HepG2 (cell line): Measurements from ENCODE around the gene TGM5. TPM values are rescaled to one million over a fixed set of nuclear protein-coding genes. Genes with fewer than 3 reads are reported as not detected.
A peak's percentile ranks its signal among the peaks of the same experiment; 100 is the strongest.

Experiments used
- FOSL2 ChIP-seq: sonication (generic); formaldehyde crosslinking; IDR thresholded peaks from 2 replicates; pipeline ENCODE4 v1.4.0; 2020; ENCODE audit warnings: missing genetic modification reagents
- GABPB1 ChIP-seq: IDR thresholded peaks from 2 replicates; pipeline ENCODE4 v1.6.1; 2016; ENCODE audit warnings: mild to moderate bottlenecking, missing genetic modification reagents, moderate library complexity, missing compliant biosample characterization
- HMG20A ChIP-seq: IDR thresholded peaks from 2 replicates; pipeline ENCODE4 v1.6.1; 2016; ENCODE audit warnings: borderline replicate concordance
- MATR3 ChIP-seq: sonication (generic); formaldehyde crosslinking; IDR thresholded peaks from 2 replicates; pipeline ENCODE4 v1.4.0; 2020; ENCODE audit warnings: missing genetic modification reagents
- SAP130 ChIP-seq: IDR thresholded peaks from 2 replicates; pipeline ENCODE4 v1.6.1; 2016; ENCODE audit warnings: low read depth
- SOX13 ChIP-seq, 3 experiments: fragments of 450-650 bp in 1 of 3; sonication (generic) in 1 of 3; formaldehyde crosslinking in 1 of 3; IDR thresholded peaks in 2 of 3; conservative IDR thresholded peaks in 1 of 3; 2 replicates each; pipeline versions ENCODE4 v1.5.0 to v1.6.1; 2016 to 2020; ENCODE audit warnings: antibody characterized with exemption in 1 of 3, mild to moderate bottlenecking in 1 of 3, missing compliant biosample characterization in 1 of 3, missing genetic modification reagents in 1 of 3, moderate library complexity in 1 of 3
- SP4 ChIP-seq: sonication (generic); formaldehyde crosslinking; IDR thresholded peaks from 2 replicates; pipeline ENCODE4 v1.8.1; 2023; ENCODE audit warnings: mild to moderate bottlenecking, missing genetic modification reagents
- TBL1XR1 ChIP-seq: fragments of 150-350 bp; IDR thresholded peaks from 2 replicates; pipeline ENCODE4 v1.6.1; 2014; ENCODE audit warnings: borderline replicate concordance, low read length; ENCODE audit not compliant: partially characterized antibody
- ZKSCAN5 ChIP-seq: sonication (generic); formaldehyde crosslinking; IDR thresholded peaks from 2 replicates; pipeline ENCODE4 v1.5.1; 2020; ENCODE audit warnings: mild to moderate bottlenecking, missing genetic modification reagents
- ZNF160 ChIP-seq: sonication (generic); formaldehyde crosslinking; IDR thresholded peaks from 2 replicates; pipeline ENCODE4 v1.8.0; 2022; ENCODE audit warnings: mild to moderate bottlenecking, inconsistent platforms, missing genetic modification reagents
- ZNF331 ChIP-seq: sonication (generic); formaldehyde crosslinking; IDR thresholded peaks from 2 replicates; pipeline ENCODE4 v1.4.0; 2020; ENCODE audit warnings: missing genetic modification reagents
- ZNF792 ChIP-seq: IDR thresholded peaks from 2 replicates; pipeline ENCODE4 v1.6.1; 2016
- polyA plus RNA-seq, 8 experiments: library from polyadenylated mRNA; depleted of rRNA in 3 of 8; stranded (reverse) in 7 of 8; unstranded in 1 of 8; fragments of >200 nt; fragmentation: Illumina TruSeq in 4 of 8; extraction: Trizol in 4 of 8; gene quantifications; 2 replicates each; pipeline versions ENCODE4 v1.2.1 to v1.2.3, GENCODE V29; 2011 to 2016; ENCODE audit warnings: low read depth in 4 of 8, missing spikeins in 1 of 8, mixed read lengths in 1 of 8; ENCODE audit not compliant: insufficient read depth in 1 of 8
- total RNA-seq, 5 experiments: library from RNA; depleted of rRNA; stranded (reverse); fragments of >200 nt; fragmentation: Illumina TruSeq; extraction: Trizol; gene quantifications; 2 replicates each; pipeline ENCODE4 v1.2.3, GENCODE V29; 2016; ENCODE audit warnings: low read depth in 1 of 5
- TF ChIP-seq, protein P1 (sequence below): sonication (generic); formaldehyde crosslinking; IDR thresholded peaks from 2 replicates; pipeline ENCODE4 v1.9.0; 2022; ENCODE audit warnings: low read depth, missing genetic modification reagents
- TF ChIP-seq, protein P2 (sequence below): sonication (generic); formaldehyde crosslinking; IDR thresholded peaks from 2 replicates; pipeline ENCODE4 v1.4.0; 2020; ENCODE audit warnings: missing genetic modification reagents
- TF ChIP-seq, protein P3 (sequence below): IDR thresholded peaks from 2 replicates; pipeline ENCODE4 v1.6.1; 2016
- TF ChIP-seq, protein P4 (sequence below): sonication (generic); formaldehyde crosslinking; IDR thresholded peaks from 2 replicates; pipeline ENCODE4 v1.5.1; 2020; ENCODE audit warnings: mild to moderate bottlenecking, missing genetic modification reagents, borderline replicate concordance

Gene TGM5
- total and polyA plus RNA-seq, 2 of the 13 experiments (the other 11 are each of a cell fraction or from before 2014, with no cell fraction given): 0.18 to 0.65 TPM

DNA sequence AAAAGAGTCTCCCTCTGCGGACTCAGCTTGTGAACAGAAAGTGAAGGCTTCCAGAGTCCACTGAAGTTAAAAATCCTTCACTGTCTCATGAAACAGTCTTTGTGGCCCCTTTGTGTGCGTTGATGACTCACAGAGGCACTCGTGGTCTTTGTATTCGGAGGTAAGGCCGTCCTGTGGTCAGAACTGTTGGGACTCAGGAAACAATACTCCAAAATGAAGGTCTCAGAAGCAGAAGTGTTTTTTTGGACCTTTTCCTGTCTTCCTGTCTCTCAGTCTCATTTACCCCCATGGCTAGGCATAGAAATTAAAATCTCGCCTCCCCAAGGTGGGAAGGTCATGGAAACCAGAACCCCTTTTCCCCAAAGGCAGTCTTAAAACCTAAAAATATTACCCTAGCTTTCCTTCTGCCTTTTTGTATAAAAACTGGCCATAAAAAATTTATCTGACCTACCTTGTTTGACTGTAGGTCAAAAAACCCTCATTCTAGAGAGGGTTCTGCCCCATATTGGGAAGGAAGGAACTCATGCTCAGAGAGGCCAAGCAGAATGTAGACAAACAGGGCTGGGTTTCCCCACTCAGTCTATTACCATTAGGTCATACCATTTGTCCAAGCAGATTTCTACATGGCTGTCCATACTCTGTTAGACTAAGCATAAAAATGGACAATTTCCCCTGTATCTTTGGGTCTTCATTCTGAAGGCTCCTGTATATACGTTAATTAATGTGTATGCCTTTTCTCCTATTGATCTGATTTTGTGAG is 26.8 kb downstream of the TGM5 start (continued):
- TF ChIP-seq, protein P1, sequence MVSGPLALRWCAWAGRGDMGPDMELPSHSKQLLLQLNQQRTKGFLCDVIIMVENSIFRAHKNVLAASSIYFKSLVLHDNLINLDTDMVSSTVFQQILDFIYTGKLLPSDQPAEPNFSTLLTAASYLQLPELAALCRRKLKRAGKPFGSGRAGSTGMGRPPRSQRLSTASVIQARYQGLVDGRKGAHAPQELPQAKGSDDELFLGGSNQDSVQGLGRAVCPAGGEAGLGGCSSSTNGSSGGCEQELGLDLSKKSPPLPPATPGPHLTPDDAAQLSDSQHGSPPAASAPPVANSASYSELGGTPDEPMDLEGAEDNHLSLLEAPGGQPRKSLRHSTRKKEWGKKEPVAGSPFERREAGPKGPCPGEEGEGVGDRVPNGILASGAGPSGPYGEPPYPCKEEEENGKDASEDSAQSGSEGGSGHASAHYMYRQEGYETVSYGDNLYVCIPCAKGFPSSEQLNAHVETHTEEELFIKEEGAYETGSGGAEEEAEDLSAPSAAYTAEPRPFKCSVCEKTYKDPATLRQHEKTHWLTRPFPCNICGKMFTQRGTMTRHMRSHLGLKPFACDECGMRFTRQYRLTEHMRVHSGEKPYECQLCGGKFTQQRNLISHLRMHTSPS (CRISPR knock-in tag): no peak
- TF ChIP-seq, protein P2, sequence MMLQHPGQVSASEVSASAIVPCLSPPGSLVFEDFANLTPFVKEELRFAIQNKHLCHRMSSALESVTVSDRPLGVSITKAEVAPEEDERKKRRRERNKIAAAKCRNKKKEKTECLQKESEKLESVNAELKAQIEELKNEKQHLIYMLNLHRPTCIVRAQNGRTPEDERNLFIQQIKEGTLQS (CRISPR knock-in tag): peak; percentile 53; the same call in 1 of the 2 replicates
- TF ChIP-seq, protein P3, sequence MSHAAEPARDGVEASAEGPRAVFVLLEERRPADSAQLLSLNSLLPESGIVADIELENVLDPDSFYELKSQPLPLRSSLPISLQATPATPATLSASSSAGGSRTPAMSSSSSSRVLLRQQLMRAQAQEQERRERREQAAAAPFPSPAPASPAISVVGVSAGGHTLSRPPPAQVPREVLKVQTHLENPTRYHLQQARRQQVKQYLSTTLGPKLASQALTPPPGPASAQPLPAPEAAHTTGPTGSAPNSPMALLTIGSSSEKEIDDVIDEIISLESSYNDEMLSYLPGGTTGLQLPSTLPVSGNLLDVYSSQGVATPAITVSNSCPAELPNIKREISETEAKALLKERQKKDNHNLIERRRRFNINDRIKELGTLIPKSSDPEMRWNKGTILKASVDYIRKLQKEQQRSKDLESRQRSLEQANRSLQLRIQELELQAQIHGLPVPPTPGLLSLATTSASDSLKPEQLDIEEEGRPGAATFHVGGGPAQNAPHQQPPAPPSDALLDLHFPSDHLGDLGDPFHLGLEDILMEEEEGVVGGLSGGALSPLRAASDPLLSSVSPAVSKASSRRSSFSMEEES (CRISPR knock-in tag): peak; percentile 72
- TF ChIP-seq GABPB1 (CRISPR knock-in tag) (no peak), FOSL2 (CRISPR knock-in tag) (peak; percentile 96), ZKSCAN5 (no peak), TBL1XR1 (no peak), SAP130 (CRISPR knock-in tag) (peak; percentile 46; the same call in 1 of the 2 replicates), SP4 (CRISPR knock-in tag) (no peak), SOX13 (IDR thresholded peaks at IDR 0.05) (0 out of 2 replicates have a peak, but pooled peaks have one; percentile 27), SOX13 (CRISPR knock-in tag; conservative IDR thresholded peaks at IDR 0.05 in 1 of 2, IDR thresholded peaks at IDR 0.05 in 1 of 2) (peak in 1 of 2 experiments; percentile 66; a peak in 1 of 4 replicates), ZNF331 (no peak), ZNF792 (CRISPR knock-in tag) (peak; percentile 52; the same call in 1 of the 2 replicates), ZNF160 (CRISPR knock-in tag) (no peak), MATR3 (no peak), HMG20A (CRISPR knock-in tag) (peak; percentile 46; the same call in 1 of the 2 replicates)
- TF ChIP-seq, protein P4, sequence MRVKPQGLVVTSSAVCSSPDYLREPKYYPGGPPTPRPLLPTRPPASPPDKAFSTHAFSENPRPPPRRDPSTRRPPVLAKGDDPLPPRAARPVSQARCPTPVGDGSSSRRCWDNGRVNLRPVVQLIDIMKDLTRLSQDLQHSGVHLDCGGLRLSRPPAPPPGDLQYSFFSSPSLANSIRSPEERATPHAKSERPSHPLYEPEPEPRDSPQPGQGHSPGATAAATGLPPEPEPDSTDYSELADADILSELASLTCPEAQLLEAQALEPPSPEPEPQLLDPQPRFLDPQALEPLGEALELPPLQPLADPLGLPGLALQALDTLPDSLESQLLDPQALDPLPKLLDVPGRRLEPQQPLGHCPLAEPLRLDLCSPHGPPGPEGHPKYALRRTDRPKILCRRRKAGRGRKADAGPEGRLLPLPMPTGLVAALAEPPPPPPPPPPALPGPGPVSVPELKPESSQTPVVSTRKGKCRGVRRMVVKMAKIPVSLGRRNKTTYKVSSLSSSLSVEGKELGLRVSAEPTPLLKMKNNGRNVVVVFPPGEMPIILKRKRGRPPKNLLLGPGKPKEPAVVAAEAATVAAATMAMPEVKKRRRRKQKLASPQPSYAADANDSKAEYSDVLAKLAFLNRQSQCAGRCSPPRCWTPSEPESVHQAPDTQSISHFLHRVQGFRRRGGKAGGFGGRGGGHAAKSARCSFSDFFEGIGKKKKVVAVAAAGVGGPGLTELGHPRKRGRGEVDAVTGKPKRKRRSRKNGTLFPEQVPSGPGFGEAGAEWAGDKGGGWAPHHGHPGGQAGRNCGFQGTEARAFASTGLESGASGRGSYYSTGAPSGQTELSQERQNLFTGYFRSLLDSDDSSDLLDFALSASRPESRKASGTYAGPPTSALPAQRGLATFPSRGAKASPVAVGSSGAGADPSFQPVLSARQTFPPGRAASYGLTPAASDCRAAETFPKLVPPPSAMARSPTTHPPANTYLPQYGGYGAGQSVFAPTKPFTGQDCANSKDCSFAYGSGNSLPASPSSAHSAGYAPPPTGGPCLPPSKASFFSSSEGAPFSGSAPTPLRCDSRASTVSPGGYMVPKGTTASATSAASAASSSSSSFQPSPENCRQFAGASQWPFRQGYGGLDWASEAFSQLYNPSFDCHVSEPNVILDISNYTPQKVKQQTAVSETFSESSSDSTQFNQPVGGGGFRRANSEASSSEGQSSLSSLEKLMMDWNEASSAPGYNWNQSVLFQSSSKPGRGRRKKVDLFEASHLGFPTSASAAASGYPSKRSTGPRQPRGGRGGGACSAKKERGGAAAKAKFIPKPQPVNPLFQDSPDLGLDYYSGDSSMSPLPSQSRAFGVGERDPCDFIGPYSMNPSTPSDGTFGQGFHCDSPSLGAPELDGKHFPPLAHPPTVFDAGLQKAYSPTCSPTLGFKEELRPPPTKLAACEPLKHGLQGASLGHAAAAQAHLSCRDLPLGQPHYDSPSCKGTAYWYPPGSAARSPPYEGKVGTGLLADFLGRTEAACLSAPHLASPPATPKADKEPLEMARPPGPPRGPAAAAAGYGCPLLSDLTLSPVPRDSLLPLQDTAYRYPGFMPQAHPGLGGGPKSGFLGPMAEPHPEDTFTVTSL: peak; percentile 28; the same call in 1 of the 2 replicates
